OCI-LY7 (cell line): ENCODE data around the gene CRADD. TPM values are rescaled to one million over a fixed set of nuclear protein-coding genes. Genes with fewer than 3 reads are reported as not detected.

Experiments used
- BruUV-seq: library from RNA; stranded (reverse); fragments of 400-500 nt; replicated peaks from 2 replicates; lab custom pipeline; 2021; lab: Mats Ljungman, UMichigan
- CTCF ChIA-PET: fragments of 300-600 bp; sonication (Branson Sonifier 250); formaldehyde crosslinking; loops from one replicate; lab custom pipeline; 2022; ENCODE audit warnings: antibody characterized with exemption; ENCODE audit not compliant: unreplicated experiment; lab: Charles Lee
- POLR2A ChIA-PET: fragments of 300-600 bp; sonication (Branson Sonifier 250); formaldehyde crosslinking; loops from one replicate; lab custom pipeline; 2022; ENCODE audit warnings: antibody characterized with exemption; lab: Charles Lee
- DNase-seq: peaks from one replicate; pipeline ENCODE4 v3.0.0-alpha.2; 2015; ENCODE audit warnings: low spot score
- H2AFZ ChIP-seq: fragments of 200-600 bp; sonication (generic), shearing (Covaris generic); 2 replicates; pipeline ENCODE4 v1.6.1; 2014; ENCODE audit warnings: mild to moderate bottlenecking, antibody characterized with exemption, low read length, moderate library complexity
- H3K27ac ChIP-seq: fragments of 200-600 bp; sonication (generic); 2 replicates; pipeline ENCODE4 v1.5.1; 2014; ENCODE audit warnings: mixed run types, low read depth, mild to moderate bottlenecking, moderate library complexity, low read length, inconsistent platforms; ENCODE audit not compliant: poor library complexity, severe bottlenecking
- H3K36me3 ChIP-seq: fragments of 200-600 bp; sonication (generic); 2 replicates; pipeline ENCODE4 v1.6.1; 2014; ENCODE audit warnings: mild to moderate bottlenecking, antibody characterized with exemption, low read length, moderate library complexity, mixed read lengths; ENCODE audit not compliant: insufficient read depth
- H3K4me1 ChIP-seq: fragments of 200-600 bp; sonication (generic); 2 replicates; pipeline ENCODE4 v1.5.1; 2014; ENCODE audit warnings: mild to moderate bottlenecking, low read length; ENCODE audit not compliant: insufficient read depth, poor library complexity, severe bottlenecking
- H3K4me2 ChIP-seq: fragments of 200-600 bp; sonication (generic); 2 replicates; pipeline ENCODE4 v1.6.1; 2014; ENCODE audit warnings: mild to moderate bottlenecking, low read length
- H3K4me3 ChIP-seq: fragments of 200-600 bp; sonication (generic); 2 replicates; pipeline ENCODE4 v1.5.1; 2014; ENCODE audit warnings: mild to moderate bottlenecking, low read depth, low read length; ENCODE audit not compliant: poor library complexity, severe bottlenecking
- H3K79me2 ChIP-seq: fragments of 200-600 bp; sonication (generic); 2 replicates; pipeline ENCODE4 v1.6.1; 2016; ENCODE audit warnings: low read depth, mild to moderate bottlenecking, low read length, moderate library complexity, mixed read lengths; ENCODE audit not compliant: insufficient read depth
- H3K9me2 ChIP-seq: fragments of 200-600 bp; sonication (generic); 2 replicates; pipeline ENCODE4 v1.6.1; 2016; ENCODE audit warnings: mild to moderate bottlenecking, low read length, mixed read lengths; ENCODE audit not compliant: insufficient read depth
- H3K9me3 ChIP-seq: fragments of 200-600 bp; sonication (generic); 2 replicates; pipeline ENCODE4 v1.6.1; 2014; ENCODE audit warnings: mild to moderate bottlenecking, mixed run types, low read length, mixed read lengths
- H4K20me1 ChIP-seq: fragments of 200-600 bp; sonication (generic); 2 replicates; pipeline ENCODE4 v1.6.1; 2014; ENCODE audit warnings: mild to moderate bottlenecking, antibody characterized with exemption, low read length, moderate library complexity, mixed read lengths; ENCODE audit not compliant: insufficient read depth
- CTCF ChIP-seq: fragments of 200-600 bp; sonication (generic); conservative IDR thresholded peaks from 2 replicates; pipeline ENCODE4 v1.5.1; 2014; ENCODE audit warnings: mild to moderate bottlenecking, antibody characterized with exemption, low read length, moderate library complexity, mixed read lengths
- EZH2phosphoT487 ChIP-seq: fragments of 200-600 bp; sonication (generic); IDR thresholded peaks from 2 replicates; pipeline ENCODE4 v1.6.1; 2018; ENCODE audit warnings: low read depth, borderline replicate concordance, mild to moderate bottlenecking, mixed run types, antibody characterized with exemption, low read length, moderate library complexity, mixed read lengths
- intact Hi-C: fragments of 100-400 bp; cut with micrococcal nuclease; formaldehyde crosslinking; loops from one replicate; pipeline ENCODE4 v1.10.0; 2022; ENCODE audit not compliant: unreplicated experiment
- total RNA-seq, 2 experiments: library from RNA; depleted of rRNA in 1 of 2; stranded (reverse); fragments of >200 nt in 1 of 2; shearing (Covaris generic) in 1 of 2; gene quantifications; 2 replicates each; pipeline ENCODE4 v1.2.3, GENCODE V29; 2014 to 2022

CRADD gene
- total RNA-seq, 2 experiments from 2014 or later: 10.5 to 16.8 TPM

- POLR2A ChIA-PET: interaction anchor here (0.6 kb wide), 1 partner anchor 97 kb away, joined by 4 read pairs; no protein-coding TSS in a partner anchor
- TF ChIP-seq EZH2phosphoT487: no peak
- no peak for TF ChIP-seq CTCF
- Histone ChIP-seq H3K9me2 (no peaks in the 10 kb centered on the region), H3K79me2 (no peaks in the 10 kb centered on the region), H3K4me2 (no peak overlapping the region), H3K4me1 (no peaks in the 10 kb centered on the region), H3K9me3 (no peaks in the 10 kb centered on the region), H4K20me1 (no peaks in the 10 kb centered on the region), H2AFZ (no peak overlapping the region), H3K27ac (no peak overlapping the region), H3K4me3 (no peak overlapping the region), H3K36me3 (no peaks in the 10 kb centered on the region)
- no peak for DNase-seq
- intact Hi-C loops: no loop called here
- CTCF ChIA-PET: no interaction called here
- no TSS peak for BruUV-seq
Measured at GRCh38 chr12:93733358-93733757, 56.2 kb downstream of the CRADD start.

GRCh38 chr12:93733928-93734327 is 56.8 kb downstream of the CRADD start:
- Histone ChIP-seq H3K79me2 (no peaks in the 10 kb centered on the region), H2AFZ (no peak overlapping the region), H4K20me1 (no peaks in the 10 kb centered on the region), H3K9me2 (no peaks in the 10 kb centered on the region), H3K4me2 (no peak overlapping the region), H3K27ac (no peak overlapping the region), H3K36me3 (no peaks in the 10 kb centered on the region), H3K9me3 (no peaks in the 10 kb centered on the region), H3K4me1 (no peaks in the 10 kb centered on the region), H3K4me3 (no peak overlapping the region)
- DNase-seq: no peak
- POLR2A ChIA-PET: interaction anchor here (0.6 kb wide), 1 partner anchor 1145 kb away, joined by 3 read pairs; no protein-coding TSS in a partner anchor
- CTCF ChIA-PET: no interaction called here
- TF ChIP-seq EZH2phosphoT487: no peak
- BruUV-seq: no TSS peak
- intact Hi-C loops: no loop called here

GRCh38 chr12:93734784-93735183 is 57.6 kb downstream of the CRADD start:
- Histone ChIP-seq H3K4me1 (no peaks in the 10 kb centered on the region), H2AFZ (no peak overlapping the region), H3K4me2 (no peak overlapping the region), H3K4me3 (no peak overlapping the region), H3K9me2 (no peaks in the 10 kb centered on the region), H3K36me3 (no peaks in the 10 kb centered on the region), H3K27ac (no peak overlapping the region), H4K20me1 (no peaks in the 10 kb centered on the region), H3K79me2 (no peaks in the 10 kb centered on the region), H3K9me3 (no peaks in the 10 kb centered on the region)
- ChIA-PET CTCF (no interaction called here), POLR2A (no interaction called here)
- no peak for DNase-seq
- intact Hi-C loops: no loop called here
- no TSS peak for BruUV-seq
- TF ChIP-seq CTCF: no peak
- no peak for TF ChIP-seq EZH2phosphoT487
